HepG2 (cell line): ENCODE results near the gene POLN.

Source experiments
- CENPX ChIP-seq: sonication (generic); formaldehyde crosslinking; IDR thresholded peaks from 2 replicates; pipeline ENCODE4 v1.9.0; 2021; ENCODE audit warnings: mild to moderate bottlenecking, missing genetic modification reagents, moderate library complexity
- CTCF ChIP-seq: sonication (generic); formaldehyde crosslinking; IDR thresholded peaks from 2 replicates; pipeline ENCODE4 v1.5.0; 2020; ENCODE audit warnings: mild to moderate bottlenecking, missing genetic modification reagents, moderate library complexity
- FOXA1 ChIP-seq, 2 experiments: fragments of 450-650 bp in 1 of 2; sonication (generic) in 1 of 2; formaldehyde crosslinking in 1 of 2; IDR thresholded peaks; 2 replicates each; pipeline versions ENCODE4 v1.4.0 to v1.6.1; 2016 to 2020; ENCODE audit warnings: missing genetic modification reagents in 1 of 2
- FOXO4 ChIP-seq: sonication (generic); formaldehyde crosslinking; conservative IDR thresholded peaks from 2 replicates; pipeline ENCODE4 v1.8.1; 2023; ENCODE audit warnings: missing genetic modification reagents
- MAZ ChIP-seq, 2 experiments: sonication (generic) in 1 of 2; formaldehyde crosslinking in 1 of 2; IDR thresholded peaks; 2 replicates each; pipeline versions ENCODE4 v1.5.0 to v1.6.1; 2012 to 2020; ENCODE audit warnings: low read depth in 2 of 2, mild to moderate bottlenecking in 2 of 2, borderline replicate concordance in 1 of 2, improper control_type of control experiment in 1 of 2, low read length in 1 of 2, missing genetic modification reagents in 1 of 2, moderate library complexity in 1 of 2
- PBX2 ChIP-seq: IDR thresholded peaks from 2 replicates; pipeline ENCODE4 v1.6.1; 2016; ENCODE audit warnings: control low read depth
- POLR2A ChIP-seq, 2 experiments: IDR thresholded peaks; 2 replicates each; pipeline ENCODE4 v1.6.1; 2011; ENCODE audit warnings: low read depth in 2 of 2, low read length in 2 of 2, mild to moderate bottlenecking in 1 of 2, moderate library complexity in 1 of 2; ENCODE audit not compliant: insufficient read depth in 1 of 2
- SRF ChIP-seq: IDR thresholded peaks from 2 replicates; pipeline ENCODE4 v1.6.1; 2011; ENCODE audit warnings: mild to moderate bottlenecking, low read depth, low read length, moderate library complexity
- TGIF2 ChIP-seq: IDR thresholded peaks from 2 replicates; pipeline ENCODE4 v1.6.1; 2016; ENCODE audit warnings: control low read depth, missing compliant biosample characterization
- ZNF639 ChIP-seq: conservative IDR thresholded peaks from 2 replicates; pipeline ENCODE4 v1.6.1; 2018; ENCODE audit warnings: missing genetic modification reagents

GRCh38 chr4:2065106-2065930, 176.6 kb downstream of the POLN start:
- TF ChIP-seq PBX2 (CRISPR knock-in tag) (no peak), CENPX (CRISPR knock-in tag) (no peak), FOXA1 (IDR thresholded peaks at IDR 0.05) (no peak), FOXA1 (CRISPR knock-in tag; IDR thresholded peaks at IDR 0.05) (no peak), CTCF (CRISPR knock-in tag) (no peak), FOXO4 (CRISPR knock-in tag) (no peak), SRF (no peak), MAZ (IDR thresholded peaks at IDR 0.05; ENCODE audit: borderline replicate concordance, low read depth, low read length) (no peak), MAZ (CRISPR knock-in tag; IDR thresholded peaks at IDR 0.05; ENCODE audit: low read depth) (no peak), POLR2A (IDR thresholded peaks at IDR 0.05; ENCODE audit: insufficient read depth in 1 of 2, low read depth in 2 of 2, low read length in 2 of 2) (no peak), TGIF2 (no peak), ZNF639 (CRISPR knock-in tag) (no peak)
